Measurements from ENCODE around the gene DUSP10.

GRCh38 chr1:221776495-221777301 lies 34.8 kb upstream of the DUSP10 start:
- TF ChIP-seq EP300 (IDR thresholded peaks at IDR 0.05) (no peak), POLR2A (IDR thresholded peaks at IDR 0.05) (no peak), CTCF (IDR thresholded peaks at IDR 0.05) (no peak)

Measured in stomach (tissue), 4 donors.